Measurements from ENCODE around the gene HIVEP3.

Gene HIVEP3

DNA sequence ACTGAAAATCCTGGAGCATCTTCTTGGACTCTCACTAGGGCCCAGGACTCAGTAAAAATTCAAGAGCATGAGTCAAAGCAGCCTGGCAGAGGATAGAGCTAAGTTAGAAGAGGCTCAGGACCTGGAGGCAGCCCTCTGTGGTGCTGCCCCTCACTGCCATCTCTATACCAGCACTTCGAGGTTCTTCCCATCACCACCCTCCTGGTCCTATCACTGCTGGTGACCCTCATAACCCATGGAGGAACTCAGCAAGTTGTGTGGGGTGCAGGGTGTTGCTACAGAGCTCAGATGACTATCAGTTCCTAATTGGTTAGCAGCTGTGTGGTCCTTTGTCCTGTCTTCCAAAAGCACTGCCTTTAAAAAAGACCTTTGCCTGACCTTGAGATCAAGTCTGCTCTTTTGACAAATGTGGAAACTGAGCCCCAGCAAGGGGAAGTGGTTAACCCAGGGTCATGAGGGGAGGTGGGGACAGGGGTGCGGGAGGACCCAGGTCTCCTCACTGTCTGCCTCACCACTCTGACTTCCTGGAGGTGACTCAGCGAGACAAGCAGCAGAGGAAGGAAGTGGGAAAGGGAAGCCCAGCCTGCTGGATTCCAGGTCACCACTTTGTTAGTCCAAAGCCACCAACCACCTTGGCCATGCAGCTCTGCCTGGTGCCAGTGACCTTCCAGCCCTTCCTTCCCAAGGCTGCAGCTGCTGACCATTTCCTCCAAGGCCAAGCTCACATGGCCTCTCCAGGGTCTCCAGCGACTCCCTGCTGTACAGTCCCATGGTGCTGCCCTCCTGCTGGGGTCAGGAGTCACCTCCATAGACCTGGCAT lies 234.8 kb downstream of the HIVEP3 start:
- TF ChIP-seq, protein P1, sequence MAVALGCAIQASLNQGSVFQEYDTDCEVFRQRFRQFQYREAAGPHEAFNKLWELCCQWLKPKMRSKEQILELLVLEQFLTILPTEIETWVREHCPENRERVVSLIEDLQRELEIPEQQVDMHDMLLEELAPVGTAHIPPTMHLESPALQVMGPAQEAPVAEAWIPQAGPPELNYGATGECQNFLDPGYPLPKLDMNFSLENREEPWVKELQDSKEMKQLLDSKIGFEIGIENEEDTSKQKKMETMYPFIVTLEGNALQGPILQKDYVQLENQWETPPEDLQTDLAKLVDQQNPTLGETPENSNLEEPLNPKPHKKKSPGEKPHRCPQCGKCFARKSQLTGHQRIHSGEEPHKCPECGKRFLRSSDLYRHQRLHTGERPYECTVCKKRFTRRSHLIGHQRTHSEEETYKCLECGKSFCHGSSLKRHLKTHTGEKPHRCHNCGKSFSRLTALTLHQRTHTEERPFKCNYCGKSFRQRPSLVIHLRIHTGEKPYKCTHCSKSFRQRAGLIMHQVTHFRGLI (tag by site-specific recombination; IDR thresholded peaks at IDR 0.05), result 0 out of 2 replicates have a peak, but pooled peaks have one; percentile 28
- TF ChIP-seq, protein P2, sequence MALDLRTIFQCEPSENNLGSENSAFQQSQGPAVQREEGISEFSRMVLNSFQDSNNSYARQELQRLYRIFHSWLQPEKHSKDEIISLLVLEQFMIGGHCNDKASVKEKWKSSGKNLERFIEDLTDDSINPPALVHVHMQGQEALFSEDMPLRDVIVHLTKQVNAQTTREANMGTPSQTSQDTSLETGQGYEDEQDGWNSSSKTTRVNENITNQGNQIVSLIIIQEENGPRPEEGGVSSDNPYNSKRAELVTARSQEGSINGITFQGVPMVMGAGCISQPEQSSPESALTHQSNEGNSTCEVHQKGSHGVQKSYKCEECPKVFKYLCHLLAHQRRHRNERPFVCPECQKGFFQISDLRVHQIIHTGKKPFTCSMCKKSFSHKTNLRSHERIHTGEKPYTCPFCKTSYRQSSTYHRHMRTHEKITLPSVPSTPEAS (tag by site-specific recombination; IDR thresholded peaks at IDR 0.05), result no peak
- Histone ChIP-seq H3K4me3 (ENCODE audit: low read depth, low read length) (no peak overlapping the region), H3K4me1 (ENCODE audit: control insufficient read depth, insufficient read depth, low read length) (no peaks in the 10 kb centered on the region), H3K36me3 (ENCODE audit: control insufficient read depth in 2 of 2, insufficient read depth in 1 of 2, low read length in 2 of 2) (no peaks in the 10 kb centered on the region), H3K9me3 (ENCODE audit: control insufficient read depth, insufficient read depth, low read depth, low read length) (no peaks in the 10 kb centered on the region), H3K27ac (ENCODE audit: extremely low read depth, low read depth, low read length) (no peak overlapping the region)
- CTCF ChIA-PET, result interaction anchor here (0.7 kb wide), 1 partner anchor 167 kb away, joined by 3 read pairs; no protein-coding TSS in a partner anchor
- POLR2A ChIA-PET, result no interaction called here

DNA sequence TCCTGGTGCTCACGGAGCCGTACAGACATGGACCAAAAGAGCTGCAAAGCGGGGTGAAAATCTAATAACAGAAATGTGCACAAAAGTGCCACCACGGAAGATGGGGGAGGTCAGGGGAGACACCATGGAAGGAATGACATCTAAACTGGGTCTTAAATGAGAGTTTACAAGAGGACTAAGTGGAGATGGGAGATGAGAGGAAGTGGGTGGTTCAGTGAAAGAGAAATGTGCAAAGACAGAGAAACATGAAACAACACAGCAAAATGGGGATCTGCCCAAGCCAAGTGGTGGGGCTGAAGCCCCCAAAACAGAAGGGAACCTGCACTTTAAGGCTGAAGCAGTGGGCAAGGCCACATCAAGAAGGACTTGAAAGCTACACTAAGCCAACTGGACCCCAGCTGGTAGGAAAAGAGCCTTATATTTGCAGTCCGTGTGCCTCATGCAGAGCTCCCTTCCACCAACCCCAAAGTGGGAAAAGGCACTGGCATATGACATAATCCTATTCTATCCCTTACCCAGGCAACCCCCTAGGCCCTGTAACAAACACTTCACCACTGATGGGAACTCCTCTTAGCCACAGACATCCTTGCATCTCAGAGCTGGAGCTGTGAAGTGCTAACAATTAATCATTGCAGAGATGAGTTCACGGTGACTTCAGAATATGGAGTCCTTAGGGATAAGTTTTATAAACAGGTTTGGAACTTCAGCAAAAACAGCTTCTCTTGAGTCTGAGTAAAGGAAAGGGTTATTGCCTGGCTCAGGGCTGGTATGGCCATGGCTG lies 235.7 kb downstream of the HIVEP3 start:
- ChIA-PET CTCF (interaction anchor here (0.7 kb wide), 1 partner anchor 166 kb away, joined by 3 read pairs; no protein-coding TSS in a partner anchor), POLR2A (no interaction called here)
- no peak overlapping the region for H3K27ac ChIP-seq (ENCODE audit: extremely low read depth, low read depth, low read length)
- H3K36me3 ChIP-seq (ENCODE audit: control insufficient read depth in 2 of 2, insufficient read depth in 1 of 2, low read length in 2 of 2), result no peaks in the 10 kb centered on the region
- H3K4me1 ChIP-seq (ENCODE audit: control insufficient read depth, insufficient read depth, low read length), result no peaks in the 10 kb centered on the region
- TF ChIP-seq SCRT1 (tag by site-specific recombination; IDR thresholded peaks at IDR 0.05; ENCODE audit: borderline replicate concordance), result no peak
- TF ChIP-seq REPIN1 (tag by site-specific recombination; IDR thresholded peaks at IDR 0.05; ENCODE audit: low read depth), result no peak
- 0 out of 2 replicates have a peak, but pooled peaks have one; percentile 38 for TF ChIP-seq ZBTB20 (tag by site-specific recombination; IDR thresholded peaks at IDR 0.05)
- no peak for TF ChIP-seq ZNF768 (tag by site-specific recombination; IDR thresholded peaks at IDR 0.05)
- H3K4me3 ChIP-seq (ENCODE audit: low read depth, low read length), result no peak overlapping the region
- H3K9me3 ChIP-seq (ENCODE audit: control insufficient read depth, insufficient read depth, low read depth, low read length), result no peaks in the 10 kb centered on the region

DNA sequence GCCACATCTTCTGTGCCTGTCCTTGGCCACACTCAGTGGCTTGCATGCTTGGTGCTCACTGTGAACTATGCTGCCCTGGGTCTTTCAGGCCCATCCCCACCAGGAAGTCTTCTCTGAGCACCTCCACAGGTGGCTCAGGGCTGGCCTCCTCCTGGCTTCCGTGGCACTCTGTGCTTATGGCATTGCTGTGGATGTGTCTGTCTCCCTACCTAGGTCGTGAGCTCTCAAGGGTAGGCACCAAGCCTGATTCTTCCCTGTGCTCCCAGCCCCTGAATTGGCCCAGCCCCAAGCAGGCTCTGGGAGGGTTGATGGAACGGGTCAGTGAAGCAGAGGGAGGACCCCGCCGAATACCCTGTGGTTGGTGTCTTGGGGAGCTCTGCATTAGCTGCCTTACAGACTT lies 236.6 kb downstream of the HIVEP3 start:
- ChIA-PET POLR2A (no interaction called here), CTCF (no interaction called here)
- no peak for TF ChIP-seq ZNF658 (tag by site-specific recombination; IDR thresholded peaks at IDR 0.05)
- peak; percentile 32 for TF ChIP-seq ZIC2 (tag by site-specific recombination; IDR thresholded peaks at IDR 0.05)
- TF ChIP-seq ZNF701 (tag by site-specific recombination; IDR thresholded peaks at IDR 0.05), result 0 out of 2 replicates have a peak, but pooled peaks have one; percentile 0
- no peak for TF ChIP-seq ZNF664 (tag by site-specific recombination; IDR thresholded peaks at IDR 0.05)
- peak; percentile 69 for TF ChIP-seq SCRT2 (tag by site-specific recombination; IDR thresholded peaks at IDR 0.05)
- TF ChIP-seq, protein P3, sequence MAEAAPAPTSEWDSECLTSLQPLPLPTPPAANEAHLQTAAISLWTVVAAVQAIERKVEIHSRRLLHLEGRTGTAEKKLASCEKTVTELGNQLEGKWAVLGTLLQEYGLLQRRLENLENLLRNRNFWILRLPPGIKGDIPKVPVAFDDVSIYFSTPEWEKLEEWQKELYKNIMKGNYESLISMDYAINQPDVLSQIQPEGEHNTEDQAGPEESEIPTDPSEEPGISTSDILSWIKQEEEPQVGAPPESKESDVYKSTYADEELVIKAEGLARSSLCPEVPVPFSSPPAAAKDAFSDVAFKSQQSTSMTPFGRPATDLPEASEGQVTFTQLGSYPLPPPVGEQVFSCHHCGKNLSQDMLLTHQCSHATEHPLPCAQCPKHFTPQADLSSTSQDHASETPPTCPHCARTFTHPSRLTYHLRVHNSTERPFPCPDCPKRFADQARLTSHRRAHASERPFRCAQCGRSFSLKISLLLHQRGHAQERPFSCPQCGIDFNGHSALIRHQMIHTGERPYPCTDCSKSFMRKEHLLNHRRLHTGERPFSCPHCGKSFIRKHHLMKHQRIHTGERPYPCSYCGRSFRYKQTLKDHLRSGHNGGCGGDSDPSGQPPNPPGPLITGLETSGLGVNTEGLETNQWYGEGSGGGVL (tag by site-specific recombination; IDR thresholded peaks at IDR 0.05), result no peak
- no peak for TF ChIP-seq GLIS2 (tag by site-specific recombination; IDR thresholded peaks at IDR 0.05)
- Histone ChIP-seq H3K36me3 (ENCODE audit: control insufficient read depth in 2 of 2, insufficient read depth in 1 of 2, low read length in 2 of 2) (no peaks in the 10 kb centered on the region), H3K27ac (ENCODE audit: extremely low read depth, low read depth, low read length) (no peak overlapping the region), H3K9me3 (ENCODE audit: control insufficient read depth, insufficient read depth, low read depth, low read length) (no peaks in the 10 kb centered on the region), H3K4me1 (ENCODE audit: control insufficient read depth, insufficient read depth, low read length) (no peaks in the 10 kb centered on the region), H3K4me3 (ENCODE audit: low read depth, low read length) (no peak overlapping the region)

Data from HEK293 (cell line).